ENCODE measurements around the gene GPN2.

Gene GPN2

DNA sequence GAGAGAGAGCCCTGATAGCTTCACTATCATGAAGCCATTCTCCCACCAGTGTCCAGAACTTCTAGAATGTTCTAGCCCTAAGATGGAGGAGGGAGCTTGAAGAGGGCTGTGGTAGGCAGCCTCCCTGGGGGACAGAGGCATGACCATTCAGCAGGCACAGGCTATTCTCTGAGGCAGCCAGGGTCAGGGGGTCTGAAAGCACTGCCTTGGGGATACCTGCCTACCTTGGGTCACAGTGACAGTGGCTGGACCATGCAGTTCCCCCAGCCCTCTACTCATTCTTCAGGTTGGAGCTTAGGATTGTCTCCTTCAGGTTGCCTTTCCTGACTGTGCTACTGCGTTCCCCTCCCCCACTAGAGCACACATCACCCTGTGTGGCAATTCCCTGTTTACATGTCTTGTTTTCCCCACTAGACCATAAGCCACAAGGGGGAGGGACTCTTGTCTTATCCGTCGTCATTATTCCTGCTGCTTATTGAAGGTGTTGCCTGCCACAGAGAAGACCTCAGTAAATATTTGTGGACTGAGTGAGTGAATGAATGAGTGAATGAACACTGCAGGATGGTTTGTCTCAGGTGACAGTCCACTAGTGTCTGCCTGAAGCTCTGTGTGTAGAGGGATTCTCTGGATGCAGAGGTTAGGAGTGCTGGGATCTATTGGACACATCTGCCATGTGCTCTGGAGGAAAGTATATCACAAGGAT, 58.4 kb downstream of the GPN2 start:
- peak; percentile 82 for DNase-seq

GRCh38 chr1:26831059-26831458, 59.0 kb downstream of the GPN2 start:
- DNase-seq = no peak

- no peak for DNase-seq
Measured at GRCh38 chr1:26829184-26829911, 60.7 kb downstream of the GPN2 start.

DNA sequence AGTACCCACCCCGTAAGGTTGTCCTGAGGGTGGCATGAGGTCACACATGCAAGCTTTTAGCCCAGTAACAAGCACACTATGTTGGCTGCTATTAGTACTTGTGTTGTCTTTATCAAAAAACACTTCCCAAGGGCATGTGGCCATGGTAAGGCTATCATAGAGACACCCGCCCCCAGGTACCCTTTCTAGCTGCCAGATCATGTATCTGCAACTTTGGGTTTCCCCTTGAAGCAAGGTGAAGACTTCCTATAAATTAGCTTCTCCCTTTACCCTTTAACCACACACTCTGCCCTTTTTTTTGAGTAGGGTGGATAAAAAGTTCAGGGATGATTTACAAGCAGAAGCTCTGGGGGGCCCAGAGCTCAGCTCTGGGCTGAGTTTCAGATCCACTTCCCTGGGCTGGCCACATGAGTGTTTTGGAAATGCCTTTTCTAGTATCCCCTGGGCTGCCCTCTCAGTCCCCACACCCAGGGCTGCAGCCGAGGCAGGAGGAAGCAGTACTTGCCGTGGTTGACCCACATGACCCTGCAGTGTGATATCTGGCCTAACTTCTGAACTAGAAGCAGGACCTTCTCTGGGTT, 61.6 kb downstream of the GPN2 start:
- no peak for DNase-seq

DNA sequence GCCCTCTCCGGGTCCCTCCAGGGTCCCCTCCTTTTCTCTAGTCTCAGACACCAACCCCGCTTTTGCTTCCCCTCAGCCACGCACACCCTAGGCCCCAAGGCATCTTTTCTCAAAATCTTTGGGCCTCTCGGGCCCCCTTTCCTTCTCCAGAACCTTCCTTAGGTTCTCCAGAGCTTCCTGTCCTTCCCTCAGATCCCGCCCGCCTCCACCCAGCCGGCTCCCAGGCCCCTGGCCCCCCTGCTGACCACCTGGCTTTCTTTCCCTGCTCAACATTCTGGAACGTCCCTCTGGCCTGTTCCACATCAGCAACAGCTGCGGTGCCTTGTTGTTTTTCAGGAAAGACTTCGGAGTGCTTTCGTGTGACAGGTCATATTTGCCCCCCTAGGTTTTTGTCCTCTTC, 62.4 kb downstream of the GPN2 start:
- DNase-seq = peak; percentile 43

DNA sequence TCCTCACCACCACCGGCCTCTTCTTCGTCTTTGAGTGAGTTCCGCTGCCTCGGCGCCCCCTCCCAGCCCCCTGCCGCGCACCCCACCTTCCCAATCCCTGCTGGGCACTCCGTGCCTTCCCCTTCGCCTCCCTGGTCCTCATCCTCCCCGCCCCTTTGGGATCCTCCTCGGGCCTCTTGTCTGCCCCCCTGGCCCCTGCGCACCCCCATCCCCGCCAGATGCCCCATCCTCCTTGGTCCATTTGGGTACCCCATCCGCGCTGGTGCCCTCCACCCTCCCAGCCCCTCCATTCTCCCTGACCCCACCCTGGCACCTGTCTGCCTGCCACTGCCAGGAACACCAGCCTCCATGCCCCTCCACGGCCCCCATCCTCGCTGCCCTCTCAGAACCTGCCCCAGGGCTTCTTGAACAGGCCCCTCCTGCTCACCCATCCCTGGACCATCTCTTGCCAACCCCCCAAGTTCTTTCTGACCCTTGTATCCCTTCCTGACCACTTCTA, 62.9 kb downstream of the GPN2 start:
- no peak for DNase-seq

DNA sequence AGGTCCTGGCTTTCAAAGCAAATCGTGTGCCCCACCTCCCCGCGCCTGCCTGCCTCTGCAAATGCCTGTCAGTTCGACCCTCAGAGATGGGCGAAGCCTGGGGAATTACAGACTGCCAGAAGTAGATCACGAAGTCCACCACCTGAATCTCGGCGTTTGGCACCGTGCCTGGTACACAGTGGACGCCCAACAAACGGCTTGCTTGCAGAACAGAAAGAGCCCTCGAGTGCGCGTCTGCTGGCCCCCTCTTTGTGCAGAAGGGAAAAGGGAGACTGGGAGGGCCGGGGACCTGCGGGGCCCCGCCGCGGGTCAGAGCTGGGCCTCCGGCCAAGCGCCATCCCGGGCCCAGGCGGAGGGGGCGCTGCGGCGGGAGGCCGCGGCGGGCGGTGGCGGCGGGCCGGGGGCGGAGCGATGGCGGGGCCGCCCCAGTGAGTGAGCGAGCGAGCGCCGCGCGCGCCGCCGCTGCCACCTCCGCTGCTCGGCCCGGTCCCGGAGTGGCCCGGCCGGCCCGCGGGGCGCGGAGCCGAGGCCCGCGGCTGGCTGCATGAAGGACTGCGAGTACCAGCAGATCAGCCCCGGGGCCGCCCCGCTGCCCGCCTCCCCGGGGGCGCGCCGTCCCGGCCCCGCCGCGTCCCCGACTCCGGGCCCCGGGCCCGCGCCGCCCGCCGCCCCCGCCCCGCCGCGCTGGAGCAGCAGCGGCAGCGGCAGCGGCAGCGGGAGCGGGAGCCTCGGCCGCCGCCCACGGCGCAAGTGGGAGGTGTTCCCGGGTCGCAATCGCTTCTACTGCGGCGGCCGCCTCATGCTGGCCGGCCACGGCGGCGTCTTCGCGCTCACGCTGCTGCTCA, 63.6 kb downstream of the GPN2 start, which contains the start of gene ZDHHC18:
Gene ZDHHC18, plus strand, starts transcription at position 428 of the 845 bp plus-strand sequence. Its CDS starts 117 bp downstream, at position 545.
- peak; percentile 72 for DNase-seq
